Fibroblast of mammary gland (primary cell): ENCODE measurements around the gene SLC16A5.

Experiments used
- DNase-seq: peaks from one replicate; pipeline ENCODE4 v3.0.0-alpha.2; 2010; ENCODE audit warnings: low read depth
- H3K4me3 ChIP-seq: 2 replicates; pipeline ENCODE4 v1.5.1; 2011; ENCODE audit warnings: low read depth, mild to moderate bottlenecking, low read length, moderate library complexity; ENCODE audit not compliant: control insufficient read depth
- CTCF ChIP-seq: conservative IDR thresholded peaks from 2 replicates; pipeline ENCODE4 v1.5.1; 2011; ENCODE audit warnings: low read depth, low read length, inconsistent platforms; ENCODE audit not compliant: control insufficient read depth, insufficient read depth

The SLC16A5 gene

GRCh38 chr17:75114552-75115314 is 27.0 kb downstream of the SLC16A5 start:
- TF ChIP-seq CTCF, result no peak
- peak overlapping the region; percentile 57 for H3K4me3 ChIP-seq
- no peak for DNase-seq

- no peak for TF ChIP-seq CTCF
- no peak overlapping the region for H3K4me3 ChIP-seq
- no peak for DNase-seq
These were observed 27.8 kb downstream of the SLC16A5 start for GRCh38 chr17:75115555-75115954.

GRCh38 chr17:75116737-75117136 is 29.0 kb downstream of the SLC16A5 start:
- DNase-seq, result no peak
- no peak for TF ChIP-seq CTCF
- H3K4me3 ChIP-seq, result no peak overlapping the region

- no peak for DNase-seq
- TF ChIP-seq CTCF, result no peak
- H3K4me3 ChIP-seq, result no peak overlapping the region
These were observed 30.6 kb downstream of the SLC16A5 start for GRCh38 chr17:75118307-75118706.

- H3K4me3 ChIP-seq, result no peak overlapping the region
- no peak for TF ChIP-seq CTCF
- DNase-seq, result peak; percentile 52
These were observed 36.5 kb downstream of the SLC16A5 start for GRCh38 chr17:75124041-75124818.

GRCh38 chr17:75124819-75125162 is 37.0 kb downstream of the SLC16A5 start:
- H3K4me3 ChIP-seq, result no peak overlapping the region
- no peak for TF ChIP-seq CTCF
- no peak for DNase-seq
